ENCODE results near the gene PHRF1. TPM values are rescaled to one million over a fixed set of nuclear protein-coding genes. Genes with fewer than 3 reads are reported as not detected.
A peak's percentile ranks its signal among the peaks of the same experiment; 100 is the strongest.
"Not testable (repeated sequence)": the region's sequence is repeated elsewhere in the genome, so short reads cannot be mapped to it uniquely, and the experiment has no call there.

PHRF1 gene
- total RNA-seq, 1 experiment from 2014 or later, result 45.5 TPM

DNA sequence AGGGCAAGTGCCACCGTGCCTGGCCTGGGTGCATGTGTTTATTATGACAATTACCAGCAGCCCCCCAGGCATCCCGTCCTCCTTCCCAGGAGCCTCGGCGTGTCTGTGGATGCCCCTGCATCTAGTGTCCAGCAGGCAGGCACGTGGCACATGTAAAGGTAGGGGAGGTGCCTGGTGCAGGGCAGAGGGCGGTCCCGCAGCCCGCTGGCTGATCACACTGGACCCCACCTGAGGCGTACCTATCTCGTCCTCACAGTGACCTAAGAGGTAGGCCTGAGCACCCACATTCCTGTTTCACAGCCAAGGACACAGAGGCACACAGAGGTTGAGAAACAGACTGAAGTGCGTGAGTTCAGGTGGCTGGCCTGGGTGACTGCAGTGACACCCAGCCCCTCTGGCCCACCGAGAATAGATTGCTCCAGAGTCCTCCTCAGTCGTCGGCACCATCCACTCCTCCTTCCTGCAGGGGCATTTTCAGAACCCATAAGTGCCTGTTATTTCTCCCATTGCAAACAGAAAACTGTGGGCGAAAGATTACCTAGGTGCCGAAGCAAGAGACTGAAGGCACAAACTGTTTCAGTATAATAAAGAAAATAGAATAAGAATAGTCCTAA lies 3.0 kb upstream of the PHRF1 start:
- Histone ChIP-seq H3K27ac (ENCODE audit: low read depth, low read length) (no peak overlapping the region), H3K9me2 (ENCODE audit: insufficient read depth) (no peaks in the 10 kb centered on the region), H3K4me1 (ENCODE audit: control insufficient read depth in 1 of 2, insufficient read depth in 2 of 2, low read length in 2 of 2) (peaks cover 16 to 42% of the 10 kb centered on the region in 2 experiments), H3K4me3 (replicated peaks in 1 of 2; ENCODE audit: low read depth in 1 of 2, low read length in 2 of 2) (no peak overlapping the region), H2AFZ (ENCODE audit: low read depth, low read length, poor library complexity, severe bottlenecking) (no peak overlapping the region), H3K27me3 (ENCODE audit: insufficient read depth, low read length) (no peaks in the 10 kb centered on the region), H3K79me2 (ENCODE audit: insufficient read depth, low read length) (peaks cover 19% of the 10 kb centered on the region), H3K4me2 (ENCODE audit: low read length) (no peak overlapping the region), H3K36me3 (ENCODE audit: control insufficient read depth in 1 of 2, insufficient read depth in 2 of 2, low read length in 2 of 2) (peaks cover 0 to 8% of the 10 kb centered on the region in 2 experiments; a peak in 1 of 4 replicates), H3K9me3 (ENCODE audit: control insufficient read depth in 1 of 2, insufficient read depth in 1 of 2, low read depth in 1 of 2, low read length in 2 of 2) (no peaks in the 10 kb centered on the region), H4K20me1 (ENCODE audit: insufficient read depth) (no peaks in the 10 kb centered on the region), H3K9ac (ENCODE audit: low read length) (no peak overlapping the region)
- intact Hi-C loops (cut with micrococcal nuclease), result no loop called here
- TF ChIP-seq SIN3A (IDR thresholded peaks at IDR 0.05; ENCODE audit: low read depth) (no peak), ZFX (IDR thresholded peaks at IDR 0.05) (no peak), MAX (IDR thresholded peaks at IDR 0.05) (no peak), POLR2A (IDR thresholded peaks at IDR 0.05; ENCODE audit: borderline replicate concordance, extremely low read depth, insufficient read depth, insufficient read length) (no peak)
- TF ChIP-seq, protein P1, sequence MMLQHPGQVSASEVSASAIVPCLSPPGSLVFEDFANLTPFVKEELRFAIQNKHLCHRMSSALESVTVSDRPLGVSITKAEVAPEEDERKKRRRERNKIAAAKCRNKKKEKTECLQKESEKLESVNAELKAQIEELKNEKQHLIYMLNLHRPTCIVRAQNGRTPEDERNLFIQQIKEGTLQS (IDR thresholded peaks at IDR 0.05), result no peak
- ChIA-PET POLR2A (no interaction called here), CTCF (no interaction called here), RAD21 (ENCODE audit: low non-redundant PET in 1 of 2, low total read pairs in 2 of 2, uncharacterized antibody in 2 of 2, unreplicated experiment in 2 of 2) (no interaction called here)
- DNase-seq (ENCODE audit: low read depth, low spot score), result no peak
- no peak for ATAC-seq
- no TSS peak for BruUV-seq (replicated peaks)

GRCh38 chr11:574031-574570 lies 2.2 kb upstream of the PHRF1 start:
- H3K36me3 ChIP-seq (ENCODE audit: control insufficient read depth in 1 of 2, insufficient read depth in 2 of 2, low read length in 2 of 2); H2AFZ ChIP-seq (ENCODE audit: low read depth, low read length, poor library complexity, severe bottlenecking); H3K27ac ChIP-seq (ENCODE audit: low read depth, low read length); H3K9me2 ChIP-seq (ENCODE audit: insufficient read depth); H3K27me3 ChIP-seq (ENCODE audit: insufficient read depth, low read length); intact Hi-C loops (cut with micrococcal nuclease); RAD21 ChIA-PET (ENCODE audit: low non-redundant PET in 1 of 2, low total read pairs in 2 of 2, uncharacterized antibody in 2 of 2, unreplicated experiment in 2 of 2); CTCF ChIA-PET; POLR2A ChIA-PET; H3K9ac ChIP-seq (ENCODE audit: low read length); ATAC-seq; H4K20me1 ChIP-seq (ENCODE audit: insufficient read depth); H3K9me3 ChIP-seq (ENCODE audit: control insufficient read depth in 1 of 2, insufficient read depth in 1 of 2, low read depth in 1 of 2, low read length in 2 of 2); DNase-seq (ENCODE audit: low read depth, low spot score): not testable (repeated sequence)
- peaks cover 27% of the 10 kb centered on the region for H3K79me2 ChIP-seq (ENCODE audit: insufficient read depth, low read length)
- peak overlapping the region; percentile 98; the same call in 1 of the 2 replicates for H3K4me2 ChIP-seq (ENCODE audit: low read length)
- BruUV-seq (replicated peaks), result TSS peak; percentile 58
- H3K4me1 ChIP-seq (ENCODE audit: control insufficient read depth in 1 of 2, insufficient read depth in 2 of 2, low read length in 2 of 2), result peaks cover 21 to 46% of the 10 kb centered on the region in 2 experiments
- H3K4me3 ChIP-seq (replicated peaks in 1 of 2; ENCODE audit: low read depth in 1 of 2, low read length in 2 of 2), result peak overlapping the region; percentile 62 to 86; a peak in 2 of 4 replicates

Measured in HCT116 (cell line).